HG02623 (cell line): ENCODE measurements around the gene SLC12A5.

ENCODE experiments used
- ATAC-seq: cut with Tn5 transposase; IDR thresholded peaks from one replicate; pipeline ENCODE4 v1.9.1; 2021; ENCODE audit warnings: moderate library complexity; ENCODE audit not compliant: unreplicated experiment

Gene SLC12A5

DNA sequence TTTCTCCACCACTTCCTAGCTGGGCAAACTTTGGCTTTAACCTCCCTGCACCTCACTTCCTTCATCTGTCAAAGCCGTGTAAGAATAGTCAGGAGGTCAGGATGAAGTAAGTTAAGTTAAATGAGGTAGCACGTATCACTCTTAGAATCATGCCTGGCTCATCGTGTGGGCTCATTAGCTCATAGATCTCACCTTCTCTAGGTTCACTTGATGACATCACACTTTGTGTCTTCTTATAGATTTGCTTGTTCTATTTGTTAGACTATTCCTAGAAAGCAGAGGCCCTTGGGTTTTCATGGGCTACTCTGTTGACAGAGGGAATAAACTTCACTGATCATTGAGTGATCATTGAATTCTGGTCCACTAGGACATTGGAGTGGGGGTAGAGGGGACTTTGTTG is 72.9 kb downstream of the SLC12A5 start:
- ATAC-seq = no peak

DNA sequence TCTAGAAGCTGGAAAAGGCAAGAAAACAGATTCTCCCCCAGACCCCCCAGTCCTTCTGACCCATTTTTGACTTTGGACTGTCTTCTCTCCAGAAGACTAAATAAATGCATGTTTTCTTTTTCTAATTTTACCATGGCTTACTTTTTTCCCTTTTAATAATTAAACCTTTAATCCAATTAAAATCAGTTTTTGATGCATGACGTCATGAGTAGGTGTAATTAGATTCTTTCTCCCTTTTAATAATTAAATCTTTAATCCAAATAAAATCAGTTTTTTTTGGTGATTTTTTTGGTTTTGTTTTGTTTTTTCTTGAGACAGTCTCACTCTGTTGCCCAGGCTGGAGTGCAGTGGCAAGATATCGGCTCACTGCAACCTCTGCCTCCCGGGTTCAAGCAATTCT is 73.9 kb downstream of the SLC12A5 start:
- no peak for ATAC-seq

DNA sequence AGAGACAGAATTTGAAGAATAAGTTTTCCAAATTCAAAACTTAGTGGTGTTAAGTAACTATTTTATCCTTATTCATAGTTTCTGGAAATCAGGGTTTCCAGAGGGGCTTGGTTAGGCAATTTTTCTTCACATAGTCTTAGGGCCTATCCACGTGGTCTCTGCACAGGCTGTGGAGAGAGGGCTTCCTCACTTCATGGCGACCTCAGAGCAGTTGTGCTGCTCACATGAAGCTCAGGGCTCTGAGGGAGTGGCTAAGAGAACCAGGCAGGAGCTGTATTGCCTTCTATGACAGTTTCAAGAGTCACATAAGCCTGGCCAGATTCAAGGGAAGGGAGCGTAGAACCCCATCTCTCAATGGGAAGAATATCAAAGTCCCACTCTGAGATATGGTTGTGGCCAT is 75.2 kb downstream of the SLC12A5 start:
- no peak for ATAC-seq

DNA sequence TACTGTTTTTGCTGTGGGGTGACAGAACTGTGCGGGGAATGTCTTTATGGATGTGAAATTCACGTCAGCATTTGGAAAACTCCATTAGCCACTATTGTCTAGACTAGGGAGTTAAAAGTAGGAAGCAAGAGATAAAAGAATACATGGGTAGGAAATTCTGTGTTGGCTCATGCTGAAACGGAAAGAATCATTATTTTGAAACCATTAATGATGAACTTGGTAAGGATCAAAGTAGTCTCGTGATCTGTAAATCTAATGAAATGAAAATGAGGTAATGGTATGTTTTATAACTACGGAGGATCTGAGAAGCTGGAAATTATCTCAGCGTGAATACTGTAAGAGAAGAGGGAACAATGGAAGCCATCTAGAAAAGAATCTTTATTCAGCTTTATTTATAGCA is 78.0 kb downstream of the SLC12A5 start:
- no peak for ATAC-seq

DNA sequence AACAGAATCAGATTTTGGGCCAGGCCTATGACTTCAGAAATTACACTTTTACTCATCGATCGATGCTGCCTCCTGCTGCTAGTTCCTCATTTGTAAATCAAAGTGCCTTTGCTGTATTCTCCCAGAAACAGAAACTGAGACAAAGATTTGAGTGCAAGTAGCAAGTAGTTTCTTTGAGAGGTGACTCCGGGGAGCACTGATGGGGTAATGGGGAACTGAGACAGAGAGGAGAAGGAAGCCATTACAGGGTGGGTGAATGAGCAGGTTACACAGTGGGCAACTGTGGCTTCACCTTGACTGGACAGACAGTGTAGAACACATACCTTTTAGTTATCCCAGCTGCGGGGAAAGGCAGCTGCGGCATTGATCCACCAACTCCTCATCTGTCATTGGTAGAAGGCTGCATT is 79.4 kb downstream of the SLC12A5 start:
- peak; percentile 82 for ATAC-seq

DNA sequence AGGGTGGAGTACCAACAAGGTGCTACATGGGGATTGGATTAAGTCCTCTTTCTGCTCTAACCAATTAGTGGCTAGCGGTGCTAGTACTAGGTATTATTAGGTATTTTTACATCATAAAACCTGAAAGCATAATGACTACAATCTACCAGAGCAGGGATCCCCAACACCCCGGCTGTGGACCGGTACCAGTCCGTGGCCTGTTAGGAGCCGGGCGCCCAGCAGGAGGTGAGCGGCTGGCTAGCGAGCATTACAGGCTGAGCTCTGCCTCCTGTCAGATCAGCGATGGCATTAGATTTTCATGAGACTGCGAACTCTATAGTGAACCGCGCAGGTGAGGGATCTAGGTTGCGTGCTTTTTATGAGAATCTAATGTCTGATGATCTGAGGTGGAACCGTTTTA is 80.0 kb downstream of the SLC12A5 start:
- ATAC-seq = no peak
